ENCODE data around the gene CPED1. TPM values are rescaled to one million over a fixed set of nuclear protein-coding genes. Genes with fewer than 3 reads are reported as not detected.

CPED1 gene
- total and polyA plus RNA-seq, 4 donors: 4.7 to 34.1 (median 16.7) TPM

DNA sequence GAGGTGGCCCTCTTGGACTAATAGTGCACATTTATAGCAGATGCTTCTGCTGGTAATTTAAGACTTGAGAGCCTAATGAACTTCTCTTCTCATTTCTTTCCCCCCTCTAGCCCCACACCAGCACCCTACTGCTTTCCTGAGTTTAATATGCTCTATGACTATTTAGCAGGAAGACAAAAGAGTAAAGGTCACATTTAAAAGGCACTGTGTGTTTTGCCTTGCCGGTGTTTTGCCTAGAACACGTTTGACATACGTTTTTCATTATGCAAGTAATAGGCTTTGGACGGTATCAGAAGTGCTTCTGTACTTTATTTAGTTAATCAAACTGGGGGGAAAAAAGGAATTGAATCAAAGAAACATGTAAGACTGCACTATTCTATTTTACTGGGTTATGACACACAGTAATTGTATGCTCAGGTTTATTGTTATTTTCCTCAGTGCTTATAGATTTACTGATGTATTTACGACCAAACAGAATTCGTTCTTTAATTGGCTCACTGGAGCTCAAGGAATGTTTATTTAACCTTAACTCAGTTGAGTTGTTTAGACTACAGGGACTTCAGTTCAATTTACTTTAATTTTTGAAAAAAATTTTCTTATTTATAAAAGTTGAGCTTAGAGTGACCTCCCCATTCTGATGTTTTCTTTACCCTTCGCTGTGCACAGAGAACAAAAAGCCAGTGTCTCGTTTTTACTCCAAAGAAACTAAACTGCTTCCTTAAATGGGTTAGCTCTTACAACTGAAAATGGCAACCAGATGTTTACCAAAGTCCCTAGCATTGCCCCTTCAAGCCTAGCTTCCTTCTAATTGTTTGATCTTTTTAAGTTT lies 35.4 kb downstream of the CPED1 start:
- no peaks in the 10 kb centered on the region for H3K27me3 ChIP-seq (ENCODE audit: control insufficient read depth, insufficient read depth, low read length)
- H3K36me3 ChIP-seq (ENCODE audit: control insufficient read depth, insufficient read depth, low read length): no peaks in the 10 kb centered on the region
- H3K9me3 ChIP-seq (ENCODE audit: control insufficient read depth, insufficient read depth, low read length): no peaks in the 10 kb centered on the region
- WGBS (ENCODE audit: insufficient coverage): 40% methylated on average over 1 of the region's 8 CpGs
- DNase-seq (ENCODE audit: low read depth in 4 of 6, low spot score in 6 of 6): peak in 2 of 6 donors; percentile 41 to 53
- peak overlapping the region; percentile 19 for H3K27ac ChIP-seq (ENCODE audit: low read depth, low read length)
- H3K4me3 ChIP-seq (ENCODE audit: low read depth, low read length): no peak overlapping the region
- H3K4me1 ChIP-seq (ENCODE audit: control insufficient read depth, insufficient read depth, low read length): no peaks in the 10 kb centered on the region

DNA sequence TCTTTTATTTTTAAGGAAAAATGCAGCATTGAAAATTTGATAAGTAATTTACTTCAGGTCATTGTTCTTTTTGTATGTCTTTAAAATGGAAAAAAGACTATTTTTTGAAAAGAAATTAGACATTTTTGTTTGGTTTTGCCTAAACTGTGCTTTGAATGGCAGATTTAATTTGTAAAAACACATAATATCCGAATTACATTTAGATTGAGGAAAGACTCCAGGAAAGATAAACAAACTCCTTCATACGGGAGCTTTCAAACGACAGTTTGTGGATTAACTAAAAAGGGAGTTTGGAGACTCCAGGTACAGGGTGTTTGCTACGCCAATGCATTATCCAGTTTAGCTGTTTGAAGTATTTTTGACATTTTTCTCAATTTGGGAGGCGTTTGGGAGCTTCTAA lies 36.1 kb downstream of the CPED1 start:
- no peaks in the 10 kb centered on the region for H3K27me3 ChIP-seq (ENCODE audit: control insufficient read depth, insufficient read depth, low read length)
- H3K4me1 ChIP-seq (ENCODE audit: control insufficient read depth, insufficient read depth, low read length): no peaks in the 10 kb centered on the region
- WGBS (ENCODE audit: insufficient coverage): no CpG with 5 or more reads among the region's 5 CpGs
- no peaks in the 10 kb centered on the region for H3K36me3 ChIP-seq (ENCODE audit: control insufficient read depth, insufficient read depth, low read length)
- no peaks in the 10 kb centered on the region for H3K9me3 ChIP-seq (ENCODE audit: control insufficient read depth, insufficient read depth, low read length)
- DNase-seq (ENCODE audit: low read depth in 4 of 6, low spot score in 6 of 6): no peak
- H3K27ac ChIP-seq (ENCODE audit: low read depth, low read length): peak overlapping the region; percentile 19
- H3K4me3 ChIP-seq (ENCODE audit: low read depth, low read length): no peak overlapping the region

DNA sequence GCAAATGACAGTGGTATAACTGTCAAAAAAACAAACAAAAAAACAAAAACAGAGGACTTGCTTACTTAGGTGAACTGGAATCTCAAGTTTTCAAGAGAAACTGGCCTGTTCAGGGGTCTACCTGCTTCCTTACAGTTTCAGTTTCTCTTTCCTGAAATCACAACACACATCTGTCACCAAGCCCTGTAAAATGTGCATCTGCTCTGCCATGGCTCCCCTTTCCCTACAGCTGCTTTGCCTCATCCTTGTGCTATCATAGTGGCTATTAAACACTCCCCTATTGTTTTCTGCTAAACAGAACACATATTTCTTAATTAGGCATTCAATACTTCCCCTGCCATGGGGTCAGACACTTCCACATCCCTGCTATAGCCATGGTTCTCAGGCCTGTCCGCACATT lies 37.6 kb downstream of the CPED1 start:
- Histone ChIP-seq H3K27ac (ENCODE audit: low read depth, low read length) (no peak overlapping the region), H3K4me1 (ENCODE audit: control insufficient read depth, insufficient read depth, low read length) (no peaks in the 10 kb centered on the region), H3K9me3 (ENCODE audit: control insufficient read depth, insufficient read depth, low read length) (no peaks in the 10 kb centered on the region), H3K27me3 (ENCODE audit: control insufficient read depth, insufficient read depth, low read length) (no peaks in the 10 kb centered on the region), H3K36me3 (ENCODE audit: control insufficient read depth, insufficient read depth, low read length) (no peaks in the 10 kb centered on the region), H3K4me3 (ENCODE audit: low read depth, low read length) (no peak overlapping the region)
- no peak for DNase-seq (ENCODE audit: low read depth in 4 of 6, low spot score in 6 of 6)
- WGBS (ENCODE audit: insufficient coverage): no CpG with 5 or more reads among the region's 1 CpG

DNA sequence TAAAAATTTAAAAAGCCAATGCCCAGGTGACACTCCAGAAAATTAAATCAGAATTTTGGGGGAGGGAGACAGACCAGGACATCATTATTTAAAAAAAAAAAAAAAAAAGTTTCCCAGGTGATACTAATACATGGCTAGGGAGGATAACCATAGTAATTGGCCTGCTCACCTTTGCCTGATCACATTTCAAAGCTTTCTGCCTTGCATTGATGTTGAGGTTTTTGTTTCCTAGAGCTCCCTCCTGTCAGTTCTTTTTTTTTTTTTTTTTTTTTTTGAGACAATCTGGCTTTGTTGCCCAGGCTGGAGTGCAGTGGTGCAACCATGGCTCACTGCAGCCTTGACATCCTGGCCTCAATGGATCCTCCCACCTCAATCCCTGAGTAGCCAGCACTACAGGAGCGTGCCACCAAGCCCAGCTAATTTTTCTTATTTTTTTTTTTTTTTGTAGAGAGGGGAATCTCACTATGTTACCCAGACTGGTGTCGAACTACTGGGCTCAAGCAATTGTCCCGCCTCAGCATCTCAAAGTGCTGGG lies 38.1 kb downstream of the CPED1 start:
- no peaks in the 10 kb centered on the region for H3K4me1 ChIP-seq (ENCODE audit: control insufficient read depth, insufficient read depth, low read length)
- no peak for DNase-seq (ENCODE audit: low read depth in 4 of 6, low spot score in 6 of 6)
- no peak overlapping the region for H3K4me3 ChIP-seq (ENCODE audit: low read depth, low read length)
- no peaks in the 10 kb centered on the region for H3K27me3 ChIP-seq (ENCODE audit: control insufficient read depth, insufficient read depth, low read length)
- no peak overlapping the region for H3K27ac ChIP-seq (ENCODE audit: low read depth, low read length)
- WGBS (ENCODE audit: insufficient coverage): 100% methylated on average over 1 of the region's 3 CpGs
- no peaks in the 10 kb centered on the region for H3K36me3 ChIP-seq (ENCODE audit: control insufficient read depth, insufficient read depth, low read length)
- no peaks in the 10 kb centered on the region for H3K9me3 ChIP-seq (ENCODE audit: control insufficient read depth, insufficient read depth, low read length)

DNA sequence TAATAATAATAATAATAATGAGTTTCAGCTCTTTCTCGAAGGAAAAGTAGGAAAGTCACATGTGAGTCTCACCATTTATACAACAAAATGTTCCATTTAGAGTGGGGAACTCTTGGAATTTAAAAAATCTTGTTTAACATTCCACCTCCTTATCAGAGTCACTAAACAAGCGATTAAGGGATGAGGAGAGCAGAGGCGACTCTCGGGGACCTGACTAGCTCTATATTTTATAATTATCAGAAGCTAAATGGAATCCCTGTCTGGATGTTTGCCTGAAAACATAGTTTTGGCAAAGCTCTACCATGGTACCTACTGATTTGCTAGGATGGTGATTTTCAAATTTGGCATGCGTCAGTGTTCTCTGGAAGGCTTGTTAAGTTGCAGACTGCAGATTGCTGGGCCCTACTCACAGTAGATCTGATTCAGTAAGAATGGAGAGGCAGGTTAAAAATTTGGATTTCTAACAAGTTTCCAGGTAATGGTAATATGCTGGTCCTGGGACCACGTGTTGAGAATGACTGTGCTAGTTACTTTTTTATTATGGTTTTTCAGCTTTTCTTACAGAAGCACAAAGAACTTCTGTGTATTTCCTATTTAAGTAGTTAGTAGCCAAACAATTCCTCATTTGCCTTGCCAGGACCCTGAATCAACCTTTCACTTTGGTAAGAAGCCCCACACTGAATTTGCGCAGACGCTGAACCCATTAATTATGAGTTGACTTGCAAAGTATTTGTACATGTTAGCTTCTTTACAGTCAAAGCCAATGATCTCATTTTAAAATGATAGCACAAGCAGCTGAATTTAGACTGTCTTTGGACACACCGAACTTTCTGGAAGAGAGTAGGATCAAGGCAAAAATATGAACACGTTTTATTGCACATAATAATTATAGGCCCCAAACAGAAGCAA lies 39.5 kb downstream of the CPED1 start:
- no peaks in the 10 kb centered on the region for H3K9me3 ChIP-seq (ENCODE audit: control insufficient read depth, insufficient read depth, low read length)
- H3K4me1 ChIP-seq (ENCODE audit: control insufficient read depth, insufficient read depth, low read length): no peaks in the 10 kb centered on the region
- no peaks in the 10 kb centered on the region for H3K27me3 ChIP-seq (ENCODE audit: control insufficient read depth, insufficient read depth, low read length)
- H3K36me3 ChIP-seq (ENCODE audit: control insufficient read depth, insufficient read depth, low read length): no peaks in the 10 kb centered on the region
- H3K27ac ChIP-seq (ENCODE audit: low read depth, low read length): no peak overlapping the region
- 56% methylated on average over 3 of the region's 10 CpGs for WGBS (ENCODE audit: insufficient coverage)
- no peak overlapping the region for H3K4me3 ChIP-seq (ENCODE audit: low read depth, low read length)
- peak in 1 of 6 donors; percentile 22 for DNase-seq (ENCODE audit: low read depth in 4 of 6, low spot score in 6 of 6)

DNA sequence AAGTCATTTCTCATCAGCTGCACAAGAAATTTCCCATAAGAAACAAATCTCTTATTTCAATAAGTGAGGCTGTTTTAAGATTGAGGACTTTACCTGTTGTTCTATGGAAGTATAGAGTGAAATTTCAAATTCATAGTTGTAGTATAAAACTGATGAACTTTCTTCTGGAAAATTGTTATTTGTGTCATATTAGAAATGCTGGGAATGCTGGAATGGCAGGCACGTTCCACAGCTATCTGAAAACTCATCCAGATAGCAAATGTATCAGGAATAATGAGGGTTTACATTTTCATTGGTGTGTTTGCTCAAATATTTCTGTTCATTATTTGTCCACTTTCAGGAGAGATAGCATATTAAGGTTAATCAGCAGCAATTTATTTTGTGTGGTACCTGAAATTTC lies 40.8 kb downstream of the CPED1 start:
- no peak overlapping the region for H3K27ac ChIP-seq (ENCODE audit: low read depth, low read length)
- no peaks in the 10 kb centered on the region for H3K4me1 ChIP-seq (ENCODE audit: control insufficient read depth, insufficient read depth, low read length)
- WGBS (ENCODE audit: insufficient coverage): 71% methylated on average over 1 of the region's 1 CpG
- H3K9me3 ChIP-seq (ENCODE audit: control insufficient read depth, insufficient read depth, low read length): no peaks in the 10 kb centered on the region
- no peak for DNase-seq (ENCODE audit: low read depth in 4 of 6, low spot score in 6 of 6)
- no peak overlapping the region for H3K4me3 ChIP-seq (ENCODE audit: low read depth, low read length)
- H3K27me3 ChIP-seq (ENCODE audit: control insufficient read depth, insufficient read depth, low read length): no peaks in the 10 kb centered on the region
- H3K36me3 ChIP-seq (ENCODE audit: control insufficient read depth, insufficient read depth, low read length): no peaks in the 10 kb centered on the region

DNA sequence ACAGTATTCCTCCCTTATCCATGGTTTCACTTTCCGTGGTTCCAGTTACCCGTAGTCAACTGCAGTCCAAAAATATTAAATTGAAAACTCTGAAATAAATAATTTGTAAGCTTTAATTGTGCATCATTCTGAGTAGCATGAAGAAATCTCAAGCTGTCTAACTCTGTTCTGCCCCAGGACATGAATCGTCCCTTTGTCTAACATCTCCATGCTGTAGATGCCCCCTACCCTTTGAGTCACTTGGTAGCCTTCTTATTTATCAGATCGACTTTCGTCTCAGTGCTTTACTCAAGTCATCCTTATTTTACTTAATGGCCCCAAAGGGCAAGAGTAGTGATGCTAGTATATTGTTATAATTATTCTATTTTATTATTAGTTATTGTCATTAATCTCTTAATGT lies 41.8 kb downstream of the CPED1 start:
- H3K27me3 ChIP-seq (ENCODE audit: control insufficient read depth, insufficient read depth, low read length): no peaks in the 10 kb centered on the region
- DNase-seq (ENCODE audit: low read depth in 4 of 6, low spot score in 6 of 6): no peak
- H3K36me3 ChIP-seq (ENCODE audit: control insufficient read depth, insufficient read depth, low read length): no peaks in the 10 kb centered on the region
- H3K27ac ChIP-seq (ENCODE audit: low read depth, low read length): no peak overlapping the region
- H3K4me3 ChIP-seq (ENCODE audit: low read depth, low read length): peak overlapping the region; percentile 3
- no CpG with 5 or more reads among the region's 5 CpGs for whole genome bisulfite sequencing (ENCODE audit: insufficient coverage)
- H3K9me3 ChIP-seq (ENCODE audit: control insufficient read depth, insufficient read depth, low read length): no peaks in the 10 kb centered on the region
- no peaks in the 10 kb centered on the region for H3K4me1 ChIP-seq (ENCODE audit: control insufficient read depth, insufficient read depth, low read length)

DNA sequence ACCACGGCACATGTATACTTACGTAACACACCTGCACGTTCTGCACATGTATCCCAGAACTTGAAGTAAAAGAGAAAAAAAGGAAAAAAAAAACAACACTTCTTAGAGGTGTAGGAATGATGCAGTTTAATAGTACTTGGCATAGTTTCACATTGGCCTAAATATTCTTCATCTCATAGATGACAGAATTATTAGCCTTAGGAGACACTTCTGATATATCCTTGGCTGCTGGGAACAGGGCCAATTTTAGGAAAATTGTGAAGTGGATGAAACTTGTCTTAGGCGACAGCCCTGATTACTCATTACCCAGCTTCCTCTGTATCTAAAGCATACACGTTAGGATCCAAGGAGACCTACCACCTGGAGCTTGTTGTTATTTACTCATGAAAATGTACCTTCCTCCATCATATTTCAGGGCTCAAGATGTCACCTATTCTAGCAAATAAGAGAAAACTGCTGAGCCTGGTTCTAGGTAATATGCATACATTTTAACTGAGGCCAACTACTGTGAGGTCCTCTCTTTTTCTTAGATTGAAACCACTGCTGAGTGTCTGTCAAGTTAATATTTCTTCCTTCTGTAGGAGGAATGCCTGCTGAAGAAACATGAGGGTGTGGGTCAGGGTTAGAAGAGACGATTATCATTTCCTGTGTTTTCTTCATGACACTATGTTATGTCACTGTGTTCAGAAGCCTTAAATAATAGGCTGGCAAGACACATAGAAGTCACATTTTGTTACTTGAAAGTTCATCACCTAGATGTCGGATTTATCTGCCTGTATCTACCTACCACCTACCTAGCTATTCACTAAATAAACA lies 44.3 kb downstream of the CPED1 start:
- no peaks in the 10 kb centered on the region for H3K36me3 ChIP-seq (ENCODE audit: control insufficient read depth, insufficient read depth, low read length)
- WGBS (ENCODE audit: insufficient coverage): no CpG with 5 or more reads among the region's 7 CpGs
- peaks cover 3% of the 10 kb centered on the region for H3K9me3 ChIP-seq (ENCODE audit: control insufficient read depth, insufficient read depth, low read length)
- H3K27me3 ChIP-seq (ENCODE audit: control insufficient read depth, insufficient read depth, low read length): no peaks in the 10 kb centered on the region
- DNase-seq (ENCODE audit: low read depth in 4 of 6, low spot score in 6 of 6): peak in 1 of 6 donors; percentile 64
- H3K4me3 ChIP-seq (ENCODE audit: low read depth, low read length): no peak overlapping the region
- no peaks in the 10 kb centered on the region for H3K4me1 ChIP-seq (ENCODE audit: control insufficient read depth, insufficient read depth, low read length)
- no peak overlapping the region for H3K27ac ChIP-seq (ENCODE audit: low read depth, low read length)

DNA sequence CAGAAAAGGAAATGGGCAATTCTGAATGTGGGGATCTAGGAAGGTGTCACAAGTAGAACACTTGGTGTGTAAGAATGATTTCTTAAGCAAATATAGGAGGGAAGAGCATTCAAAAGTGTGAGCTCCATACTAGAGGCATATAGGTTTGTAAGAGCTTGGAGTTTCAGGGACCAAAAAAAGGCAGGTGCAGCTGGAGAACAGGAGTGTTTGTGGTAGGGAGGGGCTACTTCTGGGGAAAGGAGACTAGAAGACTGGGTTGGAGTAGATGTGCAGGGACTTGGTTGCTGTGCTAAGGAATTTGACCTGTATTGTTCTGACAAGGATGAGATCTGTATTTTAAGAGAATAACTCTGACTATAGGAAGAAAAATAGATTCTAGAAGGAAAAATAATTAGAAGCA lies 46.4 kb downstream of the CPED1 start:
- H3K27ac ChIP-seq (ENCODE audit: low read depth, low read length): no peak overlapping the region
- H3K27me3 ChIP-seq (ENCODE audit: control insufficient read depth, insufficient read depth, low read length): no peaks in the 10 kb centered on the region
- no peaks in the 10 kb centered on the region for H3K36me3 ChIP-seq (ENCODE audit: control insufficient read depth, insufficient read depth, low read length)
- DNase-seq (ENCODE audit: low read depth in 4 of 6, low spot score in 6 of 6): no peak
- H3K4me1 ChIP-seq (ENCODE audit: control insufficient read depth, insufficient read depth, low read length): no peaks in the 10 kb centered on the region
- H3K9me3 ChIP-seq (ENCODE audit: control insufficient read depth, insufficient read depth, low read length): peaks cover 3% of the 10 kb centered on the region
- no peak overlapping the region for H3K4me3 ChIP-seq (ENCODE audit: low read depth, low read length)
